ENCODE results near the gene CTBP2.

Gene CTBP2

GRCh38 chr10:125079091-125079600 is 81.2 kb downstream of the CTBP2 start:
- DNase-seq, result peak in 1 of 10 donors; percentile 46
- intact Hi-C loops (cut with DNase I), result no loop called here

- intact Hi-C loops (cut with DNase I), result no loop called here
- peak in 1 of 10 donors; percentile 39 for DNase-seq
Observed at GRCh38 chr10:125076891-125077541, 83.3 kb downstream of the CTBP2 start.

GRCh38 chr10:125076121-125076825 is 84.1 kb downstream of the CTBP2 start:
- intact Hi-C loops (cut with DNase I), result no loop called here
- DNase-seq, result peak in 1 of 10 donors; percentile 58

GRCh38 chr10:125073996-125074395 is 86.4 kb downstream of the CTBP2 start:
- DNase-seq, result no peak
- intact Hi-C loops (cut with DNase I), result no loop called here

GRCh38 chr10:125072794-125073193 is 87.6 kb downstream of the CTBP2 start:
- intact Hi-C loops (cut with DNase I), result no loop called here
- DNase-seq, result no peak

GRCh38 chr10:125071008-125071407 is 89.4 kb downstream of the CTBP2 start:
- DNase-seq, result no peak
- intact Hi-C loops (cut with DNase I), result no loop called here

GRCh38 chr10:125068406-125068805 is 92.0 kb downstream of the CTBP2 start:
- no peak for DNase-seq

GRCh38 chr10:125067764-125068163 is 92.6 kb downstream of the CTBP2 start:
- intact Hi-C loops (cut with DNase I), result no loop called here
- no peak for DNase-seq

More at GRCh38 chr10:125068406-125068805, 92.0 kb downstream of the CTBP2 start:
- intact Hi-C loops (cut with DNase I), result no loop called here

GRCh38 chr10:125066764-125067450 is 93.5 kb downstream of the CTBP2 start:
- intact Hi-C loops (cut with DNase I), result no loop called here
- DNase-seq, result no peak

GRCh38 chr10:125064681-125065492 is 95.5 kb downstream of the CTBP2 start:
- intact Hi-C loops (cut with DNase I), result loop anchor here (5.0 kb wide), 3 partner anchors 63 to 148 kb away; no protein-coding TSS in a partner anchor
- DNase-seq, result no peak

- intact Hi-C loops (cut with DNase I), result loop anchor here (5.0 kb wide), 3 partner anchors 61 to 146 kb away; no protein-coding TSS in a partner anchor
- DNase-seq, result peak in 1 of 10 donors; percentile 33
Observed at GRCh38 chr10:125063256-125063925, 97.0 kb downstream of the CTBP2 start.

GRCh38 chr10:125062914-125063230 is 97.5 kb downstream of the CTBP2 start:
- intact Hi-C loops (cut with DNase I), result loop anchor here (5.0 kb wide), 3 partner anchors 61 to 146 kb away; no protein-coding TSS in a partner anchor

GRCh38 chr10:125062227-125062913 is 98.0 kb downstream of the CTBP2 start:
- no peak for DNase-seq
- intact Hi-C loops (cut with DNase I), result loop anchor here (5.0 kb wide), 3 partner anchors 60 to 145 kb away; no protein-coding TSS in a partner anchor

More at GRCh38 chr10:125062914-125063230, 97.5 kb downstream of the CTBP2 start:
- peak in 7 of 10 donors; percentile 35 to 94 (median 52) for DNase-seq

- peak in 1 of 10 donors; percentile 52 for DNase-seq
- intact Hi-C loops (cut with DNase I), result loop anchor here (2.0 to 5.0 kb wide), 4 partner anchors 59 to 144 kb away; partner anchors contain the start of gene CTBP2
Observed at GRCh38 chr10:125061557-125062226, 98.7 kb downstream of the CTBP2 start.

GRCh38 chr10:125060826-125061556 is 99.4 kb downstream of the CTBP2 start:
- peak; percentile 69 to 98 (median 90) for DNase-seq

GRCh38 chr10:125060482-125060825 is 99.9 kb downstream of the CTBP2 start:
- intact Hi-C loops (cut with DNase I), result loop anchor here (2.0 to 5.0 kb wide), 4 partner anchors 58 to 143 kb away; partner anchors contain the start of gene CTBP2
- DNase-seq, result peak in 4 of 10 donors; percentile 24 to 88 (median 39)

More at GRCh38 chr10:125060826-125061556, 99.4 kb downstream of the CTBP2 start:
- intact Hi-C loops (cut with DNase I), result loop anchor here (2.0 to 5.0 kb wide), 4 partner anchors 59 to 144 kb away; partner anchors contain the start of gene CTBP2

- no peak for DNase-seq
- intact Hi-C loops (cut with DNase I), result loop anchor here (2.0 to 5.0 kb wide), 4 partner anchors 58 to 143 kb away; partner anchors contain the start of gene CTBP2
Observed at GRCh38 chr10:125060026-125060425, 100.3 kb downstream of the CTBP2 start.
